ENCODE measurements around the gene SATB2.

Gene SATB2

DNA sequence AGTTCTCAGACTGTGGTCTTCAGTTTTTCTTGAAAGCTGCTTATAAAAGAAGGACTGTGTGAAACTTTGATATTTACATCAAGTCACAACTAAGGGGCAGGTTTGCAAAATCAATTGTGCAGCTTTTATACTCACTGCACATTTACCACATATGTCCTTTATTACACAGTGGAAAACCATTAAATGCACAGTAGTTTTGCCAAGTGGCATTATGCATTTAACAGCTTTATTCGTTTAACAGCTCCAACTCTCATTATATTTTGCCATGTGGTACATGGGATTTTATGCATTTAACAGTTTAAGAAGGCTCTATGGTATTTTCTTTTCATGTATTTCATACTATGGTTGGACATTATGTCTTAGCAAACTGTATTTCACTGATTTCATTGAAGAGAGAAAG is 135.6 kb downstream of the SATB2 start:
- no peak for DNase-seq (ENCODE audit: low read depth)

DNA sequence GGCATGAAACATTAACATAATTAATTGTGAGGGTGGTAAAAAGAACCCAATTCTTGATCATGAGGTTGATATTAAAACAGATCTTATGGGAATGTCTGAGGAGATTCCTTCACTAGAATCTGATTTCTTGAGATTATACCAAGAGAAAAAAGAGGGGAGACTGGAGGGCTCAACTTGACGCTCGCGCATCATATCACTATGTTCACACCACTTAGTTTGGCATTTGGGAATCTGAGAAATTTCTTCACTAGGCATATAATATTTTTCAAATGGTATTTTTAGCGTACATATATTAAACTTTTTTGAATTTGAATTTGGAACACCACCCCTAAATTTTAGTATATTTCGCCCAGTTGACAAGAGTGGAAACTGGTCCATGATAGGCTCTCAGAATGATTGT is 140.1 kb downstream of the SATB2 start:
- no peak for DNase-seq (ENCODE audit: low read depth)

GRCh38 chr2:199316851-199317250 is 140.9 kb downstream of the SATB2 start:
- no peak for DNase-seq (ENCODE audit: low read depth)

DNA sequence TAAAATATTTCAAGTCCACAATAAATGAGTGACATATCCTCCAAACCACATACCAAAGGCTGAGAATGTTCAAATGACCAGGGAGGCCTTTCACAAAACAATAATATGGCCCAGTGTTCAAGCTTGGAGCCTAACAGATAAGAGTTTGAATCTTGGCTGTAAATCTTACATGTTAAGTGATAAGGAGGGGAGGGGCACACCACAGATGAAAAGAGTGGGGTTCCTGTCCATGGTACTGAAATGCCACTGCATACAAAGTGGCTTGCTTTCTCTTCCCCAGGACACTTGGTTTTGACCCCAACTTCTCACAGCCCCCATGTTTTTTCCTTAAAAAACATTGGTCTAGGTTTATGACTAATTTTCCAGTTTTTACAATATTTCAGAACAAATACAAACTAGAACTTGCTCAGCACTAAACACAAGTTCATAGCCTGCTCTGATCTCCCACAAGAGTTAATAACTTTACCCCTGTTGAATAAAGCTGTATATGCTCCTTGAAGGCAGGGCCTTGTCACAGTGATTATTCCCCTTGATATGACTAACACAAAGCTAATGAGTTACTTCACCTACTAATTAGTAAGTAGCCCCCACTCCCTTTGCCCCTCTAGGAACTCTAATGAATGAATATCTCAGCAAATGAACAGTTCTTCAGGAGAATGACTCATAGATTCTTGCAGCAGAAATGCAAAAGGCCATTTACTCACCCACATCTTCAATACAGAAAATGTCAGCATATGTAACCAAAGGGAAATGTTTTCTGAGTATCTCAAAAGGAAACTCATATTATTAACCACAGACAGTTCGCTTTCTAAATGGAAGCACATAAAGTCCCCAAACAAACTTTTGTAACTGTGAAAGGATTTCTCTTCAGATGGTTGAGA is 142.2 kb downstream of the SATB2 start:
- DNase-seq (ENCODE audit: low read depth): no peak

- no peak for DNase-seq (ENCODE audit: low read depth)
Observed at GRCh38 chr2:199312931-199313330, 144.8 kb downstream of the SATB2 start.

DNA sequence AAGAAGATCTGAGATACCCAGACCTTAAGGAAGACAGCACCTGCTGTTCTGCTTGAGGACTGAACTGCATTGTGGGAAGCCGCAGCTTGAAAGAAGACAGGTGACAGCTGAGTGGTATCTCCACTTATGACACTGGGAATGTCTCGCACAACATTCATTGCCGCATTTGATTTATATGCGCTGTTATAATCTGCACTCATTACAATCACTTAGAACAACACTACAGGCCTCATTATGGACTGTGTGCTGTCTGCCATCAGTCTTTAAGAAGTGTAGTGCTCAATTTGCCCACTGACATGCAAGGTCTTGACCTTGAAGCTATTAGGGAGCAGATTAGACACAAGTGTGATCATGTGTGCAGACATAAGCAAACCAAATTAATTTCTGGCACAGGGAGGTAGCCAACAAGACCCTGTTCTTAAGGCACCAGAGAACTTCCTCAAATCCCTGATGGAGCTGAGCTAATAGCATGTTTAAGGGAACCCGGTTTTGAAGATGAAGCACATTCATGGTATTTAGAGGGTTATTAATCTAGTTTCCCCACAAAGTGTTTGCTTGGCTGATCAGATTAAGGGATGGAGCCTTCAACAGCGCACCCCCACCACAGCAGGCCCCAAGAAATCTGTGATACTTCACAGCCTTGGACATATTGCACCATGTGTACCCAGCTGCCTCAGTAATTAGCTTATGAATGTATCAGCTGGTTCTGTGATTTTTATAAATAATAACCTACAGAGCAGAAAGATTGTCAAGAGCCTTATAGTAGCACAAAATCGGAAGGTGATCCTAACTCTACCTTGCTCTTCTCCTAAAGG is 146.8 kb downstream of the SATB2 start:
- no peak for DNase-seq (ENCODE audit: low read depth)

- no peak for DNase-seq (ENCODE audit: low read depth)
Observed at GRCh38 chr2:199309973-199310372, 147.8 kb downstream of the SATB2 start.

DNA sequence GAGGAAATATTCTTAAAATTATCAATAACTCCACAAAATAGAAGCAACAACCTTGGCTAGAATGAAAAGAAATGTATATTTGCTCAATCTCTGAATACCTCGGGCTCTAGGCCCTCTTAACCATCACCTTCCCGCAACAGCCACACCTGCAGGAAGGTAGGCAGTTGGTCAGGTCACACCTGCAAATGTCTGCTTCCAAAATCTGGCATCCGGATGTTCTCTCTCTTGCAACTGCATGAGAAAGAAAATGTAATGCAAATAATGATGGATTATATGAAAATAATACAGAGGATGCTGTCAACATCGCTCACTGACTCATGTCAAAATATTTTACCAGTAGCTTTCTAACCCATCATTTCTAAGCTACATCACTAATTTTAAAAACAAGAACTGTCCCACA is 148.3 kb downstream of the SATB2 start:
- no peak for DNase-seq (ENCODE audit: low read depth)

- DNase-seq (ENCODE audit: low read depth): no peak
Observed at GRCh38 chr2:199308567-199308966, 149.2 kb downstream of the SATB2 start.

DNA sequence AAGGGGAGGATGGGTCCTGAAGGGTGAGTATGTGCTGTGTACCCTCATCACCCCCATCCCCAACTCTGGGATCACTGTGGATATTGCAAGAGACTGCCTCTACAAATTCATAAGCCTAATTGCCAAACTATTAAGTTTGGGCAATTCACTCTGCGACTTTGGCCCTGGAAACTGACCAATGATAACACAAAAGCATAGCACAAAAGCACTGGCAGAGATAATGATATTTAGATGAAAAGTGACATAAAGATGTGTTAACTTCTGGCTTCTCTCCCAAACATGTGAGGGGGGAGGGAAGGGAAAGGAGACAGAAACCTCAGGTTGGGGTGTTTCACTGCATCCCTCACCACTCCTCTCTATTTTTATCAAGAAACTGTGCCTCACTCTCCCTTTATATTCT is 150.3 kb downstream of the SATB2 start:
- DNase-seq (ENCODE audit: low read depth): no peak

- no peak for DNase-seq (ENCODE audit: low read depth)
Observed at GRCh38 chr2:199306116-199306515, 151.6 kb downstream of the SATB2 start.

GRCh38 chr2:199303728-199304177 is 154.0 kb downstream of the SATB2 start:
- DNase-seq (ENCODE audit: low read depth): no peak

- no peak for DNase-seq (ENCODE audit: low read depth)
Observed at GRCh38 chr2:199302851-199303250, 154.9 kb downstream of the SATB2 start.

DNA sequence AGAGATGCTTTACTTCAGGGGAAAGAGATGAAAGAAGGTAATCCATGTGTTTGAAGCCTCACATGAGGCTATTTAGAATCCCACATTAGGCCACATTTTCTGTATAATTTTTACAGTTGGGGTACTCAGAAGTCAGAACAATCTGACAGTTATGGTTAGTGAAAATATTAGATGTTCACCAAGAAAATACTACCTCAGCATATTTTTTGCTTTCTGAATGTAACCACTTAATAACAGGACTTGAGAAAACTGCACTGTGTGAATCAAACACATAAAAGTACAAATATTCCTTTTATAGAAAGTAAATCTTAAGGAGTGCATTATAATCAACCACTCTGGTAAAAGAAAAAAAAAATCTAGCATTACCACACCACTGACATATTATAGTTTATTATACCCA is 169.3 kb downstream of the SATB2 start:
- no peak for DNase-seq (ENCODE audit: low read depth)

DNA sequence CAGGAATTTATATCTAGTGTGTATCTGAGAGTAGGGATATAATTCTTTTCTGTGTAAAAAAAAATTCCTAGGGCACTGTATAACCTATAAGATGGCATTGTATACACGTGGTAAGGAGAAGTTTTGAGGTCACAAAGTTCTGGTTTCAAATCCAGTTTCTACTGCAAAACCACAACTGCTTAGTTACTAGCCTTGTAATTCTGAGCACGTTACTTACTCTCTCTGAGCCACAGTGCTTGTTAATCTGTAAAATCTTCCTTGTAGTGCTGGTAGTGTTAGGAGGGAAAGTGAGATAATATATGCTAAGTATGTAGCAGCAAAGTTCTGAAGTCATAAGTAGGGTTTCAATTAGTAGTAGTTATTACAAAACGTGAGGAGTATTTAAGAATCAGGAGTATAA is 175.4 kb downstream of the SATB2 start:
- no peak for DNase-seq (ENCODE audit: low read depth)

DNA sequence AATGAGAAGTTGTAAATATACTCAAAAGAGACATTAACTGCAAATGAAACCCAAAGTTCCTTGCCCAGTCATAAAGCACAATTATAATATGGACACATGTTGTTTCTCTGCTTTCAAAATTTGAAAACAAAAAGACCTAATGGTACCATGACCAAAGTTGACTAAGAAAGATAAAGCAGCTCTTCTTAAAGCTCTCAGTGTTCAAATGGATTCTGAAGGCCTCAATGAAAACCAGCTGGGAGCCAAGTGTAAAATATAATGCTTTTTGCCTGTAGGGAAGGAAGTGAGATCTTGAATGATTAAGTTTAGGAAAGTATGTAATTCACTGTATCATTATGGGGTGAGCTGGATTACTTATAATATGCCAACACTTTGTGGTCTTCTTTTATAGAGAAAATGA is 178.6 kb downstream of the SATB2 start:
- no peak for DNase-seq (ENCODE audit: low read depth)

DNA sequence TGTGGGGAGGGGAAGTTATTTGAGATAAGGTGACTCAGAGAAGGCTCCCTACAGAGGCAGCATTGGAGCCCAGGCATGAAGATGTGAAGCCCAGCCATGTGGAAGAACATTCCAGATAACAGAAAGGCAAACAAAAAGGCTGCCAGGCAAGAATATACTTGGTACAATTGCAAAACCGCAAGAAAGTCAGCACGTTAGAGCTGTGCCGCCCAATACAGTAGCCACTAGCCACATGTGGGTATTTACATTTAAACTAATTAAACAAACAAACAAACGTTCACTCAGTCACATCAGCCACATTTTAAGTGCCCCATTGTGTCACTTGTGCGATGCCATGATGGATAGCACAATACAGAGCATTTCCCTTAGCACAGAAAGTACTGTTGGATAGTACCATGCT is 179.6 kb downstream of the SATB2 start:
- DNase-seq (ENCODE audit: low read depth): no peak

DNA sequence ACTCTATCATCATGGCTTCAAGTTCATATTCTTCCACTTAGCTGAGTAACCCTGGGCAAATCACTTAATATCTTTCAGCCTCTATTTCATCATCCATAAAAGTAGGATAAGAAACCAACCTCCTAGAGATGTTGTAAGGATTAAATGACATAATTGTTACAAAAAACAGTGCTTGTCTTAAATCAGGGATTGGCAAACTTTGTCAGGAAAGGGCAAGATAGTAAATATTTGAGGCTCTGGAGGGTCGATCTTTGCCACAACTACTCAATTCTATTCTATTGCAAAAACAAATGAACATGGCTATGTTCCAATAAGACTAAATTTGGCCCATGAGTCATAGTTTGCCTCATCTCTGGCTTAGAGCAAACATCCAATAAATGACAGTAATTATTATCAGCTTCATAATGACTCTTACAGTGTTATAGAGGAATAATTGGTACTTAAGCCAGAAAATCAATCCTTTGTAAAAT is 184.7 kb downstream of the SATB2 start:
- DNase-seq (ENCODE audit: low read depth): no peak

DNA sequence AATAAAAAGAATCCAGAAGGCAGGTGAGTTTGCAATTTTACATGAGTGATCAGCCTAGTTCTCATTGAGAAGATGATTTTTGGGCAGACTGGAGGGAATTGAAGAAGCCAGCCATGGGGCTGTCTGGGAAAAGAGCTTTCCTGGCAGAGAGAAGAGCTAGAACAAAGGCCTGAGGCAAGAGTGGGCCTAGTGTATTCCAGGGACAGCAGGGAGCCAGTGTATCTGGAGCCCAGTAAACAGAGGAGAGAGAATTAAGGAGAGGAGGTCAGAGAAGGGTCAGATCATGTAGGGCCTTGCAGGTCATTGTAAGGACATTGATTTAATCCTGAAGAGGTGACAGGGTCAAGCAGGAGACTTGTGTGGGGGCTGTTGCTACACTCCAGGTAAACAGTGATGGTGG is 195.8 kb downstream of the SATB2 start:
- DNase-seq (ENCODE audit: low read depth): no peak

- no peak for DNase-seq (ENCODE audit: low read depth)
Observed at GRCh38 chr2:199261239-199261638, 196.5 kb downstream of the SATB2 start.

DNA sequence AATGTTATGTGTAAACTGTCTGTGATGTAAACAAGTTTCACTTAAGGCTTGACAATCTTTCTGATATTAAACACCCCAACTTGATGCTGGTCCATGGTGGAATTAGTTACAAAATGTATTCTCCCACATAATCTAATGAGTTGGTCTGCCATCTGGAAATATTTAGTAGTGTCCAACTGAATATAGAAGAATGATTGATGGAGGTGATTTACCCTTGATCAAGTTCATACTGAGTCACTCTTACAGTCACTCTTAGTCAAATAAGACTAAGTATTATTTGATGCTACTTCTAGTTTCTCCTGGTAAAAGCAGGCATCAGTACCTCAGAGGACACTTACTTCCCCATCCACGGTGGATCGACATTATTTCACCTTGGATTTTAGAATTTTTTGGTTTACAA is 198.1 kb downstream of the SATB2 start:
- no peak for DNase-seq (ENCODE audit: low read depth)

DNA sequence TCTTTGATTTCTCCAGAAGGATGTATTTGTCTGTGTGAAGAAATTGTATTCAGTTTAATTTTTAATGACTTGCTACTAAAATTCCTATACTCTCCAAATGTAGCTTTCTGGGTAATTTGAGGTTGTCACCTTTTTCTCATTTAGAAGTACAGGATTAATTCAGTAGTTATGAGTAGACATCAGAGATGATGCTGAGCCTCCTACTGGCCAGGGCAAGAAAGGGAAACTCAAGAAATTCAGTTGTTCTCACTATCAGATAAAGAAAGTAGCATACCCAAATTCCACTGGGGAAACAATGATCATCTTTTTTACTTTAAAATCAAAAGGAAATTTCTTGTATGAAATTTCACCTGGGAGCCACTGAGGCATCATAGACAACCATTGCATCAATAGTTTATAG is 199.4 kb downstream of the SATB2 start:
- DNase-seq (ENCODE audit: low read depth): no peak
